GM12801 (cell line): Measurements from ENCODE around the gene TAPT1.

Source experiments
- CTCF ChIP-seq: IDR thresholded peaks from one replicate; pipeline ENCODE4 v1.5.1; 2011; ENCODE audit warnings: control low read depth; ENCODE audit not compliant: insufficient read length; ENCODE audit errors: extremely low read depth

Gene TAPT1, protein sequence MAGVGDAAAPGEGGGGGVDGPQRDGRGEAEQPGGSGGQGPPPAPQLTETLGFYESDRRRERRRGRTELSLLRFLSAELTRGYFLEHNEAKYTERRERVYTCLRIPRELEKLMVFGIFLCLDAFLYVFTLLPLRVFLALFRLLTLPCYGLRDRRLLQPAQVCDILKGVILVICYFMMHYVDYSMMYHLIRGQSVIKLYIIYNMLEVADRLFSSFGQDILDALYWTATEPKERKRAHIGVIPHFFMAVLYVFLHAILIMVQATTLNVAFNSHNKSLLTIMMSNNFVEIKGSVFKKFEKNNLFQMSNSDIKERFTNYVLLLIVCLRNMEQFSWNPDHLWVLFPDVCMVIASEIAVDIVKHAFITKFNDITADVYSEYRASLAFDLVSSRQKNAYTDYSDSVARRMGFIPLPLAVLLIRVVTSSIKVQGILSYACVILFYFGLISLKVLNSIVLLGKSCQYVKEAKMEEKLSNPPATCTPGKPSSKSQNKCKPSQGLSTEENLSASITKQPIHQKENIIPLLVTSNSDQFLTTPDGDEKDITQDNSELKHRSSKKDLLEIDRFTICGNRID

GRCh38 chr4:16225863-16226815 is at the start of gene TAPT1:
Gene TAPT1 (minus strand): TSS chr4:16226471. CDS start chr4:16226457, 14 bp downstream.
- no peak for TF ChIP-seq CTCF

DNA sequence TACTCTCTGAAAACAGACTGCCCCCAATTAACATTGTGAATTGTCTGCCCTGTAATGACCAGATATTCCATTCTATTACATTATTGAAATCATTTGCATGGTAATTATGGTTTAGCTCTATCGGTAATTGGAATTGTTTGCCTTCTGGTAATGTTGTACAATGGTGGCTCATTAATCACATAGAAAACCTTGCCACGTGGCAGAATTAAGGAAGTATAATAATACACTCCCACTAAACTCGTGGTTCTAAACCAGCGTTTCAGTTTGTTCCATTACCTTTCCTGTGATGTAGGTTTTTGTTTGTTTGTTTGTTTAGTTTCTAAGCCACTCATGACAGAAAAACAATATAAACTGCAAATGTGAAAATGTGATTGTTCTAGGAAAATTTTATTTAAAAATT is 45.1 kb upstream of the TAPT1 start:
- TF ChIP-seq CTCF, result no peak

GRCh38 chr4:16270454-16271328 is 44.4 kb upstream of the TAPT1 start:
- no peak for TF ChIP-seq CTCF

GRCh38 chr4:16269240-16269639 is 43.0 kb upstream of the TAPT1 start:
- TF ChIP-seq CTCF, result no peak

GRCh38 chr4:16268290-16268689 is 42.0 kb upstream of the TAPT1 start:
- TF ChIP-seq CTCF, result no peak

GRCh38 chr4:16267639-16268038 is 41.4 kb upstream of the TAPT1 start:
- no peak for TF ChIP-seq CTCF
